Colonic mucosa (tissue), 4 donors: ENCODE measurements around the gene DMD. TPM values are rescaled to one million over a fixed set of nuclear protein-coding genes. Genes with fewer than 3 reads are reported as not detected.

Experiments used
- DNase-seq: peaks from one replicate; pipeline ENCODE4 v3.0.0-alpha.2; 2020
- H3K27ac ChIP-seq: fragments of 200-600 bp; one replicate; pipeline ENCODE4 v1.8.0; 2021
- H3K27me3 ChIP-seq: fragments of 200-600 bp; one replicate; pipeline ENCODE4 v1.8.0; 2021
- H3K36me3 ChIP-seq: fragments of 200-600 bp; one replicate; pipeline ENCODE4 v1.8.0; 2021
- H3K4me1 ChIP-seq: fragments of 200-600 bp; one replicate; pipeline ENCODE4 v1.8.0; 2021; ENCODE audit warnings: mild to moderate bottlenecking
- H3K4me3 ChIP-seq: fragments of 200-600 bp; one replicate; pipeline ENCODE4 v1.8.0; 2021
- H3K9ac ChIP-seq, 2 donors: one replicate each; pipeline ENCODE4 v1.7.0; 2013; ENCODE audit warnings: control low read depth in 2 of 2, low read depth in 2 of 2, low read length in 2 of 2
- H3K9me3 ChIP-seq: fragments of 200-600 bp; one replicate; pipeline ENCODE4 v1.8.0; 2021
- intact Hi-C: fragments of 100-400 bp; cut with DNase I; formaldehyde crosslinking; loops from one replicate; pipeline ENCODE4 v1.14.1; 2022
- total RNA-seq, 2 donors: library from RNA; stranded (reverse); fragmentation: NEBNext Ultra II Directional in 1 of 2; extraction: Animal tissue kit (Norgen Biotek cat#: 25700) in 1 of 2; gene quantifications; one replicate each; pipeline ENCODE4 v1.2.1, GENCODE V29; 2021
- TF ChIP-seq, protein P1 (sequence below): fragments of 200-600 bp; IDR thresholded peaks from one replicate; pipeline ENCODE4 v1.8.0; 2022; ENCODE audit warnings: antibody characterized with exemption, mild to moderate bottlenecking
- donor health status: healthy.
- donor health status: DM: no; HTN: no; CAD: no.
- donor health status: DM: no; HTN: no; CAD: no.

DMD gene
- total RNA-seq, 2 donors from 2014 or later, result 7.3 to 24.5 TPM

DNA sequence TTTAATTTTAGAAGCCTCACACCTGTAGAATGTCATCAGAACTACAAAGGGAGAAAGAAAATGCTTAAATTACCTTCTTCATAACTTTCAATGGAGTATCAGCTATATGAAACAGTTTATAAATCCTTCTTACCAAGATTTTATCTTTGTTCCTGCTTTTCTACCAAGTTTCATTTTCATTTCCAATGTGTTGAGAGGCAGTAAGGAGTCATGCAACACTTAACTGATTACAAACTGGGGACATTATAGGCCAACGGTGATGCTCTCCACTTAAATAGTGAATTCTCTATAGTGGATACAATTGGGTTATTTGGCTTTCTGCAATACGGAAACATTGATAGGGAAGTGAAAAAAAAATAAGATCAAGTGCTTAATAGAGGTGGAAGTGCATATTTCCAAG lies 1994.3 kb downstream of the DMD start:
- no peak overlapping the region for H3K27ac ChIP-seq
- H3K4me1 ChIP-seq, result no peaks in the 10 kb centered on the region
- H3K27me3 ChIP-seq, result no peaks in the 10 kb centered on the region
- H3K9ac ChIP-seq, result no peak overlapping the region
- H3K4me3 ChIP-seq, result no peak overlapping the region
- TF ChIP-seq, protein P1, sequence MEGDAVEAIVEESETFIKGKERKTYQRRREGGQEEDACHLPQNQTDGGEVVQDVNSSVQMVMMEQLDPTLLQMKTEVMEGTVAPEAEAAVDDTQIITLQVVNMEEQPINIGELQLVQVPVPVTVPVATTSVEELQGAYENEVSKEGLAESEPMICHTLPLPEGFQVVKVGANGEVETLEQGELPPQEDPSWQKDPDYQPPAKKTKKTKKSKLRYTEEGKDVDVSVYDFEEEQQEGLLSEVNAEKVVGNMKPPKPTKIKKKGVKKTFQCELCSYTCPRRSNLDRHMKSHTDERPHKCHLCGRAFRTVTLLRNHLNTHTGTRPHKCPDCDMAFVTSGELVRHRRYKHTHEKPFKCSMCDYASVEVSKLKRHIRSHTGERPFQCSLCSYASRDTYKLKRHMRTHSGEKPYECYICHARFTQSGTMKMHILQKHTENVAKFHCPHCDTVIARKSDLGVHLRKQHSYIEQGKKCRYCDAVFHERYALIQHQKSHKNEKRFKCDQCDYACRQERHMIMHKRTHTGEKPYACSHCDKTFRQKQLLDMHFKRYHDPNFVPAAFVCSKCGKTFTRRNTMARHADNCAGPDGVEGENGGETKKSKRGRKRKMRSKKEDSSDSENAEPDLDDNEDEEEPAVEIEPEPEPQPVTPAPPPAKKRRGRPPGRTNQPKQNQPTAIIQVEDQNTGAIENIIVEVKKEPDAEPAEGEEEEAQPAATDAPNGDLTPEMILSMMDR, result no peak
- H3K9me3 ChIP-seq, result no peaks in the 10 kb centered on the region
- H3K36me3 ChIP-seq, result no peaks in the 10 kb centered on the region
- DNase-seq, result no peak
- intact Hi-C loops, result no loop called here

GRCh38 chrX:31215277-31215815 lies 1996.0 kb downstream of the DMD start:
- Histone ChIP-seq H3K4me1 (no peaks in the 10 kb centered on the region), H3K4me3 (no peak overlapping the region), H3K9me3 (no peaks in the 10 kb centered on the region), H3K27ac (no peak overlapping the region), H3K9ac (no peak overlapping the region), H3K36me3 (no peaks in the 10 kb centered on the region), H3K27me3 (no peaks in the 10 kb centered on the region)
- no peak for DNase-seq
- intact Hi-C loops, result no loop called here
- TF ChIP-seq, protein P1, result no peak

- H3K9ac ChIP-seq, result no peak overlapping the region
- no peak overlapping the region for H3K4me3 ChIP-seq
- H3K27me3 ChIP-seq, result peaks cover 4% of the 10 kb centered on the region
- intact Hi-C loops, result loop anchor here (5.0 kb wide), 1 partner anchor 448 kb away; no protein-coding TSS in a partner anchor
- TF ChIP-seq, protein P1, result peak; percentile 38
- H3K27ac ChIP-seq, result no peak overlapping the region
- no peaks in the 10 kb centered on the region for H3K4me1 ChIP-seq
- DNase-seq, result no peak
- H3K36me3 ChIP-seq, result no peaks in the 10 kb centered on the region
- H3K9me3 ChIP-seq, result no peaks in the 10 kb centered on the region
Observed at GRCh38 chrX:31213941-31214340, 1997.4 kb downstream of the DMD start.

DNA sequence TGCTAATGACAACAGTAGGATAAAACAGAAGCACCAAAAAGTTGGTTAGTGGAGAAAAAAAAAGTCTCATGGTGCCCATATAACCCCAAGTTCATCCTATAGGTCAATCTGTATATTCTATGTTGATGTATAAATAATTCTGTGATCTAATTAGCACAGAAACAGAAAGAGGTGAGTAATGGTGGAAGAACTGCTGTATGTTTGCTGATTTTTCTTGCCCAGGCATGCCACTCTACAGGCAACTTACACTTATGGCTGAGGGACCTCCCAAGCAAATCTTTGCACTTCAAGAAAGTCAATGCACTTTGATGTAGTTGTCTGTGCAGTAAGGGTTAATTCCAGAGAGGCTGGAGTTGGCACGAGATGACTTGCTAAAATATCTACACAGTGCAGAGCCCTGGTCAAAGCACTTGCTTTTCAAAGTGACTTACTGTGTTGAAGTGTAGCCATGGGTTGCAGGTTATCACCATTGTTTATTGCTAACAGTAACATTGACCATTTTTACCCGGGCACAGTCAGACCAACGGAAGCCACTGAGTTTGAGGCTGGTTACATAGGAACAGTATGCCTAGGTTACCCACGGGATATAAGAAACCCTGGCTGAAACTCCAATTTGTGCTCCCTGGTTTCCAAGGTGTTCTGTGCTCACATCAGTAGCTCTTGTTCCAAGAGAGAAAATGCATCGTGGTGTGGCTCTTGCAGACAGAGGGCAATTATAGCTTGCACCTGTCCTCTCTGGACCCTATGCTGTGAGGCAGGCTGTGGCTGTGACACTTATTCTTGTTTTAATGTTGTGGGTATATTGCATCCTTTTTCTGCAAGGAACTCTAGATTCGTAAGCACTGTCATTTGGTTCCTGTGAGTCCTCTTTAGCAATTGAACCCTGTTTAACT lies 1998.2 kb downstream of the DMD start:
- no peaks in the 10 kb centered on the region for H3K36me3 ChIP-seq
- H3K9me3 ChIP-seq, result no peaks in the 10 kb centered on the region
- no peak overlapping the region for H3K9ac ChIP-seq
- no peaks in the 10 kb centered on the region for H3K4me1 ChIP-seq
- no peak overlapping the region for H3K4me3 ChIP-seq
- TF ChIP-seq, protein P1, result no peak
- intact Hi-C loops, result loop anchor here (5.0 kb wide), 1 partner anchor 449 kb away; no protein-coding TSS in a partner anchor
- H3K27me3 ChIP-seq, result peaks cover 4% of the 10 kb centered on the region
- H3K27ac ChIP-seq, result no peak overlapping the region
- DNase-seq, result no peak

DNA sequence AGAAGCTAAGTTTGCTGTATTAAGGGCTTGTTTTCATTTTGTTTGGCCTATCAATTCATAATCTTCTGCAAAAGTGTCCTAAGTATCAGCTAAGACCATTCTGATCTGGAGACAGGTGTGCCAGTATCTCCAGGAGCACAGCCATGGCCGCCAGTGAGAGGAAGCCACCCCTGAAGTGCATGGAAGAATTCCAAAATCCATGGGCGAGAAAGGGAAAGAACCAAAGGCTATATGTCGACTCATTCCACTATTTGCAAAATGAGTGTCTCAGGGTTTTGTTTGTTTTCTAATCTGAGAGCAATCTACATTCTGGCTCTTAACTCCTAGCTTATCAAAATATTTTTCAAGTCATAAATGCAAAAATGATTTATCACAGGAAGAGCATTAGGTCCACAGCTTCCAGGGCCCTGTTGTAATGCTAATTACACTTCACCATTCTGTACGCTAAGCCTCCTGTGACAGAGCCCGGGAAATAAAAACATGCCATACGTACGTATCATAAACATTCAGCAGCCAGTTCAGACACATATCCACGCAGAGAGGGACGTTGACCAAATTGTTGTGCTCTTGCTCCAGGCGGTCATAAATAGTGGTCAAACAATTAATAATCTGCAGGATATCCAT lies 2002.2 kb downstream of the DMD start:
- intact Hi-C loops, result no loop called here
- Histone ChIP-seq H3K36me3 (no peaks in the 10 kb centered on the region), H3K4me1 (no peaks in the 10 kb centered on the region), H3K27me3 (peaks cover 4% of the 10 kb centered on the region), H3K4me3 (no peak overlapping the region), H3K27ac (no peak overlapping the region), H3K9me3 (no peaks in the 10 kb centered on the region), H3K9ac (no peak overlapping the region)
- TF ChIP-seq, protein P1, result no peak
- no peak for DNase-seq
